ENCODE data around the gene CD6. TPM values are rescaled to one million over a fixed set of nuclear protein-coding genes. Genes with fewer than 3 reads are reported as not detected.

The CD6 gene
- total and polyA plus RNA-seq, 10 of the 15 experiments (the other 5 are each of a cell fraction or from before 2014, with no cell fraction given) = 0.37 to 17.6 (median 6.2) TPM

- ChIA-PET POLR2A (interaction anchor here (1.4 kb wide), 1 partner anchor 9 kb away, joined by 3 read pairs; no protein-coding TSS in a partner anchor), SMC1A (ENCODE audit: uncharacterized antibody, unreplicated experiment) (interaction anchor here (2.3 kb wide), 1 partner anchor 11 kb away, joined by 10 read pairs; no protein-coding TSS in a partner anchor), CTCF (interaction anchor here (0.8 to 2.0 kb wide), 2 partner anchors 13 to 19 kb away, joined by 3 to 5 read pairs; partner anchors contain the start of gene TMEM109), RAD21 (ENCODE audit: unreplicated experiment) (interaction anchor here (1.2 kb wide), 1 partner anchor 22 kb away, joined by 5 read pairs; no protein-coding TSS in a partner anchor)
- BruUV-seq (replicated peaks) = no TSS peak
- Histone ChIP-seq H3K4me3 (no peak overlapping the region), H3K4me1 (ENCODE audit: control insufficient read depth, insufficient read depth, low read length) (peaks cover 23% of the 10 kb centered on the region), H3K27me3 (replicated peaks in 1 of 2; ENCODE audit: control insufficient read depth in 2 of 2, insufficient read depth in 2 of 2, low read length in 1 of 2) (no peaks in the 10 kb centered on the region), H3K36me3 (ENCODE audit: control insufficient read depth in 2 of 2, insufficient read depth in 2 of 2, low read length in 1 of 2) (peaks cover 0 to 10% of the 10 kb centered on the region in 2 experiments; a peak in 3 of 4 replicates), H3K4me2 (ENCODE audit: control insufficient read depth, insufficient read depth) (no peak overlapping the region), H3K9me3 (replicated peaks; ENCODE audit: control insufficient read depth, insufficient read depth, low read length) (no peaks in the 10 kb centered on the region), H3K27ac (ENCODE audit: control insufficient read depth, insufficient read depth) (no peak overlapping the region), H3K79me2 (ENCODE audit: control insufficient read depth, insufficient read depth, low read length) (no peaks in the 10 kb centered on the region), H3K9ac (ENCODE audit: control insufficient read depth, insufficient read depth, low read length) (no peak overlapping the region), H4K20me1 (ENCODE audit: control insufficient read depth, insufficient read depth) (no peaks in the 10 kb centered on the region), H2AFZ (ENCODE audit: control insufficient read depth, low read depth, low read length) (no peak overlapping the region)
- ATAC-seq = no peak
- TF ChIP-seq E4F1 (IDR thresholded peaks at IDR 0.05; ENCODE audit: borderline replicate concordance, partially characterized antibody) (no peak), EED (IDR thresholded peaks at IDR 0.05; ENCODE audit: low read depth) (no peak), CTCF (IDR thresholded peaks at IDR 0.05 in 2 of 3, conservative IDR thresholded peaks at IDR 0.05 in 1 of 3; ENCODE audit: control insufficient read depth in 2 of 3, extremely low read depth in 1 of 3, insufficient read depth in 1 of 3, low read depth in 3 of 3, low read length in 3 of 3) (no peak), E2F4 (IDR thresholded peaks at IDR 0.05; ENCODE audit: low read depth, low read length) (no peak), ESRRA (IDR thresholded peaks at IDR 0.05; ENCODE audit: low read length) (no peak), RB1 (IDR thresholded peaks at IDR 0.05; ENCODE audit: borderline replicate concordance) (no peak)
- FAIRE-seq = no peak
- in situ Hi-C loops (cut with MboI) = no loop called here
- no peak for DNase-seq (ENCODE audit: low read depth, low spot score)
- intact Hi-C loops (cut with micrococcal nuclease; ENCODE audit: unreplicated experiment) = no loop called here
- WGBS (ENCODE audit: insufficient coverage, insufficient replicate concordance, low lambda C conversion rate, missing lambda C conversion rate) = 84% methylated on average over 8 of the region's 8 CpGs
Measured at GRCh38 chr11:60926500-60926899, 45.0 kb upstream of the CD6 start.
